Fibroblast of mammary gland (primary cell): Measurements from ENCODE around the gene TOX4.

Source experiments
- DNase-seq: peaks from one replicate; pipeline ENCODE4 v3.0.0-alpha.2; 2010; ENCODE audit warnings: low read depth
- H3K4me3 ChIP-seq: 2 replicates; pipeline ENCODE4 v1.5.1; 2011; ENCODE audit warnings: low read depth, mild to moderate bottlenecking, low read length, moderate library complexity; ENCODE audit not compliant: control insufficient read depth
- TF ChIP-seq, protein P1 (sequence below): conservative IDR thresholded peaks from 2 replicates; pipeline ENCODE4 v1.5.1; 2011; ENCODE audit warnings: low read depth, low read length, inconsistent platforms; ENCODE audit not compliant: control insufficient read depth, insufficient read depth

The TOX4 gene

DNA sequence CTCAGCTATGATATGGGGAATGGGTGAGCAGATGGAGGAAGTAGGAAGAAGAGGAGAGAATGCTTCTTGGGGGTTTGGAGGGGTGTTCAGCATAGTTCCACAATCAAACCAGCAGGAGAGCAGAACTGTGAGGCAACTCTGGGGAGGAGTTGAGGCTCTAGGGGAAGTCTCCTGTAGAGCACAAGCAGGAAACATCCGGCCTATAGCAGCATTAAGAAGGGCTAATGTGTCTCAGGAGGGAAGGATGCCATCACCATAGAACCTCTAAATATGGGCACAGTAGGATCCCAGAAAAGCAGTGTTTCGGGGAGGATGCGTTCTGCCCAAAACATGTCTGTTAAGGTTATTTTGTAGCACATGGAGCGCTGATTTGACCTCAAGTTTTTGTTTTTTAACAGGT is 57.6 kb downstream of the TOX4 start:
- TF ChIP-seq, protein P1, sequence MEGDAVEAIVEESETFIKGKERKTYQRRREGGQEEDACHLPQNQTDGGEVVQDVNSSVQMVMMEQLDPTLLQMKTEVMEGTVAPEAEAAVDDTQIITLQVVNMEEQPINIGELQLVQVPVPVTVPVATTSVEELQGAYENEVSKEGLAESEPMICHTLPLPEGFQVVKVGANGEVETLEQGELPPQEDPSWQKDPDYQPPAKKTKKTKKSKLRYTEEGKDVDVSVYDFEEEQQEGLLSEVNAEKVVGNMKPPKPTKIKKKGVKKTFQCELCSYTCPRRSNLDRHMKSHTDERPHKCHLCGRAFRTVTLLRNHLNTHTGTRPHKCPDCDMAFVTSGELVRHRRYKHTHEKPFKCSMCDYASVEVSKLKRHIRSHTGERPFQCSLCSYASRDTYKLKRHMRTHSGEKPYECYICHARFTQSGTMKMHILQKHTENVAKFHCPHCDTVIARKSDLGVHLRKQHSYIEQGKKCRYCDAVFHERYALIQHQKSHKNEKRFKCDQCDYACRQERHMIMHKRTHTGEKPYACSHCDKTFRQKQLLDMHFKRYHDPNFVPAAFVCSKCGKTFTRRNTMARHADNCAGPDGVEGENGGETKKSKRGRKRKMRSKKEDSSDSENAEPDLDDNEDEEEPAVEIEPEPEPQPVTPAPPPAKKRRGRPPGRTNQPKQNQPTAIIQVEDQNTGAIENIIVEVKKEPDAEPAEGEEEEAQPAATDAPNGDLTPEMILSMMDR, result no peak
- H3K4me3 ChIP-seq, result no peak overlapping the region
- DNase-seq, result no peak

DNA sequence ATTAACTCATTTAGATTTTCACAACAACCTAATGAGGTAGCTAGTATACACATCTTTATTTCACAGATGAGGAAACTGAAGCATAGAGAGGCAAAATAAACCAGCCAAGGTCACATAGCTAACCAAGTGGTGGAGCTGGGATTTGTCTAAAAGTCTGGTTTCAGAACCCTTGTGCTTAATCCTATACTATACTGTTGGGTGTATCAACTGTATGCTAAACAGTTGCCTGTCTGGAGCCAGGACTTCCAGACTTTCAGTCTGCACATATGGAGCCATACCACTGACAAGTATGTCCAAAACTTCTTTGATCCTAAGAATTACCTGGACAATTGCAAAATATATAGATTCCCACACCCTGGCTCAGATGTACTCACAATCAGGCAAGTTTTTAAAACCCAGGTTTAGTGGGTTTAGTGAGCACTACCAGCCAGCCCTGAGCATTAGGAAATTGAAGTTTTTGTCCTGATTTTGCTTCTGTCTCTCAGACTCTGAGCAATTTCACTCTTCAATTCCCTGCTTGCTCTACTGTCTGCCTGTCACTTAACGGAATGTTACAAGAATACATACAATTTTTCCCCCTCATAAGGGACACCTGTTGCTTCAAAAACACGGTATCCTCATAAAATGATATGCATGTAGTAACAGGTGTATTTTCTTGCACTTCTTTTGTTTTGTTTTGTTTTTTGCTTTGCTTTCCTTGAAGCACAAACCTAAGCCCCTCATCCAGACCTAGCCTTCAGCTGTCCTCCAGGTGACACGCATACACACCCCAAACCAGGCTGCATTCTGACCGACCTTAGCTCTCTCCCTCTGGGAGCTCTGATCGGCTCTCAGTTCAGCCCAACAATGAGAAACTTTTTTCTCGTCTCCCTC is 58.8 kb downstream of the TOX4 start:
- no peak overlapping the region for H3K4me3 ChIP-seq
- DNase-seq, result no peak
- TF ChIP-seq, protein P1, result no peak

DNA sequence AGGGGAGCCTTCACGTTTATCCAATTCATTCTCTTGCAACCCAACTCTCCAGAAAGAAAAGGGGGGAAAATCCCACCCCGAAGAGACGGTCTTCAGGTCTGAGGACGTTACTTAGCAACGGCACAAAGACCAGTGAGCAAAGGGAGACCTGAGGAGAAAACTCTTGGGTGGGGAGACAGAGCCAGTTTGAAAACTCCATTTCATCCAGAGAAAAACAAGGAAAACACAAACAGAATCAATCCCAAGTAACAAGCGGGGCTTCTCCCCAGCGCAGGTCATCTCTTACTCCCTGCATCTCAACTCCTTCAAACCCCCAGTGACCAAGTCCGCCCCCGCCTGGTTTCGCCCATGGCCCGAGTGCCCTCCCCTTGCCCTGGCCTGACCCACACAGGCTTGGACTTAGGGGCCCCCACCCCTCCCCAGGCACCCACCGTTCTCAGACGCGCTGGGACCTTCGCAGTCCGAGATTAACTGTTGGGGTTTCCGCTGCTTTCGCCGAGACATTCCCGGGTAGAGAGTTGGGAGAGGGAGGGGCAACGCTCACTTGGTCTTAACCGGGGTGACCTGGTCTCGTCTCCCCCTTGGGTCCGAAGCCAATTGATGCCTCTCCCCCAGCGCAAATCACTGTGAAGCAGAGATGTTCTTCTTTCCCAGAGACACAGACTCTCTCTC is 59.6 kb downstream of the TOX4 start:
- TF ChIP-seq, protein P1, result no peak
- DNase-seq, result no peak
- H3K4me3 ChIP-seq, result peak overlapping the region; percentile 2

DNA sequence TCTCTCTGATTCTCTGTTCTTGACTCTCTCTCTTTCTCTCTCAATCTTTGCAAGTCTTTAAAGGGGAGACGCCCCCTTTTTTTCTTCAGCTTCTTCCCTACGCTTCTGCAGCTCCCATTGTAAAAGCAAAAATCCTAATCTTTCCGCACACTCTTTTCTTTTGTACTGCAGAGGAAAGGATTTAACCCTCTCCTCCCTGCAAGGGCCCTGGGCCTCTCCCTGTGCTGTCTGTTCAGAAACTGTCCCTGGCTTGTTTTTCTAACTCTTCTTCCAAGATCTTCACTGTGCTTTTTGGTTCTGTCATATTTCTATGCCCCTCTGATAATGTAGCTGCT is 60.1 kb downstream of the TOX4 start:
- DNase-seq, result no peak
- no peak overlapping the region for H3K4me3 ChIP-seq
- TF ChIP-seq, protein P1, result no peak

DNA sequence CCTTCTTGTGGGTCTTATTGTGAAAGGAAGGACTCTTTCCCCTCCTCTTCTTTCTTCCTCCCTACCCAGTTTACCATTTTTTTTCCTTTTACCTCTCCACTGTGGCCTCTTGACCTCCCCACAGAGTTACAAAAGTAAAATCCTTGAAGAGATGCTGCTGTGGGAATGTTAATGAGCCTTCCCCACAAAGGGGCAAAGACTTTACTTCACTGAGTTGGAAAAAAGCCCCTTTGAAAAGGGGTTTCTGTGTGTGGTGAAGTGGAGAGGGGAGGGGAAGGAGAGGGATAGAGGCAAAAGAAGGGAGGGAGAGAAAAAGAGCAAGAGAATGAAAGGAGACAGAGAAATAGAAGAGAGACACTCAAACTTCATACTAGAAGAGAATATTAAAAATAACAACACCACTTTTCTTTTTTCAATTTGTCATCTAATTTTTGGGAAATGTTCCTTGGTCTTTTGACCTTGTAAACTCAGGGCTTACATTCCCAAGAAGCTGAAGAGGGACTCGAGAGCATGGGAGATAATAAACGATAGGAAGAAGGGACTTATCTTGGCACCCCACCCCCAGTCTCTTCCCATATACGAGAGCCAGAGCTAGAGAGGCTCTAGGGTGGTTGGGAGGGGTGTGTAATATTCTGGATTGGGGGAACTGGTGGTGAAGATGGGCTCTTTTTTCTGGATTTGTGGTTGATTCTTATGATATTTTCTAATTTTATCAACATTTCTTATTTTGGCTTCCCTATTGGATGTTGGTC is 62.4 kb downstream of the TOX4 start:
- no peak for DNase-seq
- H3K4me3 ChIP-seq, result no peak overlapping the region
- TF ChIP-seq, protein P1, result no peak

DNA sequence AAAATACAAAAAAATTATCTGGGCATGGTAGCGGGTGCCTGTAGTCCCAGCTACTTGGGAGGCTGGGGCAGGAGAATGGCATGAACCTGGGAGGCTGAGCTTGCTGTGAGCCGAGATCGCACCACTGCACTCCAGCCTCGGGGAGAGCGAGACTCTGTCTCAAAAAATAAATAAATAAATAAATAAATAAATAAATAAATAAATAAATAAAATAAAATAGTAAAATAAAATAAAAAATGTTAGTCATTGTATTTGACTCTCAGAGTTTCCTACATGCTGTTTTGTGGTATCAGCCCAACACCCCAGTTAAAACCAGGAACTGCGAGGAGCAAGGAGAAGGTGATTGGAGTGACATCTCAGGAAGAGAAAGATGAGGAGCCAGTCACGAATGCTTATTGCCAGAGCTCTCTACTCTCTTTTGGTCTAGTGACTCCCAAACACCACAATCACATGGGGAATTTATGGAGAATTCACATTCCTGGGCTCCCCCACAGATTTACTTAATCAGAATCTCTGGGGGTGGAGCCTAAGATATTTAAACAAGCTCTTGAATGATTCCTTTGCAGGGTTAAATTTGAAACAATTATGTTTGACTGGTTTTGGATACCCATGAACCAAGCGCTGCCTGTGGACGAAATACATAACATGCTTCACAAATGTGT is 64.5 kb downstream of the TOX4 start:
- no peak overlapping the region for H3K4me3 ChIP-seq
- TF ChIP-seq, protein P1, result no peak
- no peak for DNase-seq
